ENCODE measurements around the gene KMT2A.

KMT2A gene

DNA sequence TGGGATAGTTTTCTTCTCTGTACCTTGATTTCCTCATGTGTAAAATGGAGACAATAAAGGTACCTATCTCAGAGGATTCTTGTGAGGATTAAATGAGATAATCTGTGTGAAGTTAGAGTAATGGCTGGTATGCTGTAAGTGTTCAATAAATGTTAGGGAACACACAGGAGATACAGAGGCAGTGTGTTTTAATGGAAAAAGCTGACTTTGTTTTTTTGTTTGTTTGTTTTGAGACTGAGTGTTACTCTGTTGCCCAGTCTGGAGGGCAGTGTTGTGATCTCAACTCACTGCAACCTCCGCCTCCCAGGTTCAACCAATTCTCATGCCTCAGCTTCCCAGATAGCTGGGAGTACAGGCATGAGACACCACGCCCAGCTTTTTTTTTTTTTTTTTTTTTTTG, 133.4 kb downstream of the KMT2A start:
- H3K4me3 ChIP-seq (ENCODE audit: control insufficient read depth, low read depth, low read length), result no peak overlapping the region
- TF ChIP-seq, protein P1, sequence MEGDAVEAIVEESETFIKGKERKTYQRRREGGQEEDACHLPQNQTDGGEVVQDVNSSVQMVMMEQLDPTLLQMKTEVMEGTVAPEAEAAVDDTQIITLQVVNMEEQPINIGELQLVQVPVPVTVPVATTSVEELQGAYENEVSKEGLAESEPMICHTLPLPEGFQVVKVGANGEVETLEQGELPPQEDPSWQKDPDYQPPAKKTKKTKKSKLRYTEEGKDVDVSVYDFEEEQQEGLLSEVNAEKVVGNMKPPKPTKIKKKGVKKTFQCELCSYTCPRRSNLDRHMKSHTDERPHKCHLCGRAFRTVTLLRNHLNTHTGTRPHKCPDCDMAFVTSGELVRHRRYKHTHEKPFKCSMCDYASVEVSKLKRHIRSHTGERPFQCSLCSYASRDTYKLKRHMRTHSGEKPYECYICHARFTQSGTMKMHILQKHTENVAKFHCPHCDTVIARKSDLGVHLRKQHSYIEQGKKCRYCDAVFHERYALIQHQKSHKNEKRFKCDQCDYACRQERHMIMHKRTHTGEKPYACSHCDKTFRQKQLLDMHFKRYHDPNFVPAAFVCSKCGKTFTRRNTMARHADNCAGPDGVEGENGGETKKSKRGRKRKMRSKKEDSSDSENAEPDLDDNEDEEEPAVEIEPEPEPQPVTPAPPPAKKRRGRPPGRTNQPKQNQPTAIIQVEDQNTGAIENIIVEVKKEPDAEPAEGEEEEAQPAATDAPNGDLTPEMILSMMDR (conservative IDR thresholded peaks at IDR 0.05; ENCODE audit: control insufficient read depth, insufficient read depth, low read depth, low read length), result no peak
- no peak for DNase-seq (ENCODE audit: low read depth)

DNA sequence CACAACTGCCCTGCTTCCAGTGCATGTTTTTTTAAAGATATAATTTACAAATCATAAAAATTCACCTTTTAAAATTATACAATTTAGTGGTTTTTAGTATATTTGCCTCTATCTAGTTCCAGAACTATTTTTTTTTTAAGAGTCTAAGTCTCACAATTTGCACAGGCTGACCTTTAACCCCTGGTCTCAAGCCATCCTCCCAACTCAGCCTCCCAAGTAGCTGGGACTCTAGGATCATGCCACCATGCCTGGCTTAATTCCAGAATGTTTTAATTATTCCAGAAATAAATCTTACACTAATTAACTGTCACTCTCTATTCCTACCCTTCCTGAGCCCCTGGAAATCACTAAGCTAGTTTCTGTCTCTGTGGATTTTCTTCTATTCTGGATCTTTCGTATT, 134.5 kb downstream of the KMT2A start:
- TF ChIP-seq, protein P1 (conservative IDR thresholded peaks at IDR 0.05; ENCODE audit: control insufficient read depth, insufficient read depth, low read depth, low read length), result no peak
- no peak for DNase-seq (ENCODE audit: low read depth)
- H3K4me3 ChIP-seq (ENCODE audit: control insufficient read depth, low read depth, low read length), result no peak overlapping the region

DNA sequence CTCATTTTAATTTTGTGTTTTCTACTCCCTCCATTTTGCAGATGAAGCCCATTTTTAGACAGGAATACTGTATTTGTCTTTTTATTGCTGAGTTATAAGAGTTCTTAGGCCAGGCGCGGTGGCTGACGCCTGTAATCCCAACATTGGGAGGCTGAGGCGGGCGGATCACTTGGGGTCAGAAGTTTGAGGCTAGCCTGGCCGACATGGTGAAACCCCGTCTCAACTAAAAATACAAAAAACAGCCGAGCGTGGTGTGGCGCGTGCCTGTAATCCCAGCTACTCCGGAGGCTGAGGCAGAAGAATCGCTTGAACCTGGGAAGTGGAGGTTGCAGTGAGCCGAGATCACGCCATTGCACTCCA, 135.4 kb downstream of the KMT2A start:
- peak; percentile 29 for DNase-seq (ENCODE audit: low read depth)
- H3K4me3 ChIP-seq (ENCODE audit: control insufficient read depth, low read depth, low read length), result peak overlapping the region; percentile 77

DNA sequence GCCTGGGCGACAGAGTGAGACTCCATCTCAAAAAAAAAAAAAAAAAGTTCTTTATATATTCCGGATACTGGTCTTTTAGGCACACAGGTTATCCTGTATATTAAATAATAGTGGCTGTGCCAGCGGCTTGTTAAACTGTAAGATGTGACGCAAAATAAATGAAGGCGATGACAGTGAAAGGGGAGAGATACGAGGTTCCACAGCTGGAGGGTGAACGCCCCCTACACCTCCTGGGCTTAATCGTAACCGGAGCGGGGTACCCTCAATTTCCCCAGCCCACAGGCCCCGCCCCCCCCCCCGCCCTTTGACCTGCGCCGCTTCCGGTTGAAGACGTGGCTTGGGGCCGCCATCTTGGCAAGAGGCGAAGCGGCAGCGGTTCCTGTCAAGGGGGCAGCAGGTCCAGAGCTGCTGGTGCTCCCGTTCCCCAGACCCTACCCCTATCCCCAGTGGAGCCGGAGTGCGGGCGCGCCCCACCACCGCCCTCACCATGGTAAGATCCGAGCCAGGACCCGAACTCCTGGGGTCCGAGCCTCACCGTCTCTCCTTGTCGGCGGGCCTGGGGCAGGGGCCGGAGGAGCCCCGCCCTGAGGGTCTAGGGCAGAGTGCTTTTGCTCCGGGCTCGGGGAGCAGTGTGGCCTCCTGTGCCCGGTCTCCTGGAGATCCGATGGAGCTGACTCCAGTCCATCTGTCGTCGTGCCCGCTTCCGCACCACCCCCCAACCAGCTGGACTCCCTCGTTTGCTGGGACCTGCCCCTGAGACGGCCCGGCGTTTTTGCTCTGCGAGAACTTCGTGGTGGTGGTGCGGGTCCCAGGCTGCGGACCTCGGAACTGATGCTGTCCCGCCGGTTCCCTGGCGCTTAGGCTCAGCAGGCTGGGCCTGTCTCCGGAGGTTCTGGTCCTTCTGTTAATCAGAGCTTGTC, 136.0 kb downstream of the KMT2A start, which contains the start of gene ARCN1:
ARCN1 (plus strand) TSS at position 349 of the 920 bp plus-strand sequence; CDS start at position 488, 139 bp downstream.
- peak; percentile 68 for DNase-seq (ENCODE audit: low read depth)
- TF ChIP-seq, protein P1 (conservative IDR thresholded peaks at IDR 0.05; ENCODE audit: control insufficient read depth, insufficient read depth, low read depth, low read length), result no peak
- H3K4me3 ChIP-seq (ENCODE audit: control insufficient read depth, low read depth, low read length), result peak within 1 kb of the TSS; percentile 77

DNA sequence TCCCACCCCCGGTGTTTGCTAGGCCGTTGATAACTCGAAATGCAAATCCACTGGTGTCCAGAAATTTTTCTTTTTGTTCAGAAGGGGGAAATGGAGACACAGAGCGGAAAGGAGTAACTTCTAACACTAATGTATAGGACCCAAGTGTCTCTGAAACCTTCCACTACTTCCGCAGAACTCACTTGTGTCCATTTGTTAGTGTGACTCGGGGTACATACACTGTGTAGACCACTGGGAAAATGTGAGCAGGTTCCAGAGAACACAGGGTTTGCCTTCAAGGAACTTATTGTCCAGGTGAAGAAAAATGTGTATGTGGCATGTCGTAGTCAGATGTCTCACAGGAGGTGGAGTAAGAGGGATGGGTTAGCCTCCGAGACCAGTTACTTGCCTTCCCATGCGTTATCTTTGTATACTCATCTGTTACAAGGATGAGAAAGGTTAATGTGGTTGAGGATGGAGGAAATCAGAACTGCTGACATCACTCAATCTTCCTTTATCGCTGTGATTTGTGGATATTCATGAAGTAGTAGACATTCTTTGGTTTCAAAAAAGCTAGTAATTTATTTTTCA, 136.8 kb downstream of the KMT2A start:
- TF ChIP-seq, protein P1 (conservative IDR thresholded peaks at IDR 0.05; ENCODE audit: control insufficient read depth, insufficient read depth, low read depth, low read length), result no peak
- peak; percentile 63 for DNase-seq (ENCODE audit: low read depth)
- H3K4me3 ChIP-seq (ENCODE audit: control insufficient read depth, low read depth, low read length), result peak overlapping the region; percentile 77

DNA sequence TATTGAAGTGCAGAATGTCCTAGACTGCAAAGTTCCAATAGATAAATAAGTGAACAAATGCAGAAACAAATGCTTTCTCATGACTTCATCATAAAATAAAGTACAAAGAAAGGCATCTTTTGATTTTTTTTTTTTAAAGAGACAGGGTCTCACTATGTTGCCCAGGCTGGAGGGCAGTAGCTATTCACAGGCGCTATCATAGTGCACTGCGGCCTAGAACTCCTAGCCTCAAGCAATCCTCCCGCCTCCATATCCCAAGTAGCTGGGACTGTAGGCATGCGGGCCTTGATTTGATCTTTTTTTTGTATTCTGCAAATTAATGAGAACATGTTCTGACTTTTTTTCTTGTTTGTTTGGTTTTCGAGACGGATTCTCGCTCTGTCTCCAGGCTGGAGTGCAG, 138.3 kb downstream of the KMT2A start:
- TF ChIP-seq, protein P1 (conservative IDR thresholded peaks at IDR 0.05; ENCODE audit: control insufficient read depth, insufficient read depth, low read depth, low read length), result no peak
- peak overlapping the region; percentile 77 for H3K4me3 ChIP-seq (ENCODE audit: control insufficient read depth, low read depth, low read length)
- peak; percentile 16 for DNase-seq (ENCODE audit: low read depth)
